ENCODE measurements around the gene ATG7.

- TF ChIP-seq CTCF (IDR thresholded peaks at IDR 0.05; ENCODE audit: poor library complexity) (no peak), EZH2 (IDR thresholded peaks at IDR 0.05; ENCODE audit: borderline replicate concordance) (no peak), EZH2phosphoT487 (IDR thresholded peaks at IDR 0.05; ENCODE audit: low read depth, severe bottlenecking, unreplicated experiment) (no peak)
These were observed 262.6 kb downstream of the ATG7 start for GRCh38 chr3:11534793-11535101.

Data from hepatocyte (in vitro differentiated cells).